ENCODE measurements around the gene MYH8.

MYH8 gene

GRCh38 chr17:10421900-10422542 lies at the start of gene MYH8:
Gene MYH8, minus strand, starts transcription at chr17:10421950. Its CDS starts 1,723 bp downstream, at chr17:10420227.
- DNase-seq, result no peak

- DNase-seq, result no peak
Observed at GRCh38 chr17:10469459-10469858, 47.7 kb upstream of the MYH8 start, which contains the start of gene MYH4. Gene MYH4, minus strand, starts transcription at chr17:10469559. Its CDS starts 2,814 bp downstream, at chr17:10466745.

DNA sequence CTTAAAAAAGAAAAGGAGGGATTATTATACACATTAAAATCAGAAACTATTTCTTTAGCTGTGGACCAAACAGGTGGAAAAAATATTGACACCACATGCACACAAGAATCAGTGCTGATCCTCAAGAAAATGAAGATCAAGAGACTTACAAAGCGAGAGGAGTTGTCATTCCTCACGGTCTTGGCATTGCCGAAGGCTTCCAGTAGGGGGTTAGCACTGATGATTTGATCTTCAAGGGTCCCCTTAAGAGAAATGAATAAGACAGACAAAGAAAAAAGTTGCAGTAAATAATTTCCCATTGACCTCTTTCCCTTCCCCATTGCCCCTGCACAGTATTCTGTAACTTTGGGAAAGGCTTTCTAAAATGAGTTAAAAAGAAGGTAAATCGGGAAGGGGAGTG lies 41.7 kb upstream of the MYH8 start:
- no peak for DNase-seq

GRCh38 chr17:10460062-10460461 lies 38.3 kb upstream of the MYH8 start:
- no peak for DNase-seq

- DNase-seq, result no peak
Observed at GRCh38 chr17:10458701-10459100, 37.0 kb upstream of the MYH8 start.

DNA sequence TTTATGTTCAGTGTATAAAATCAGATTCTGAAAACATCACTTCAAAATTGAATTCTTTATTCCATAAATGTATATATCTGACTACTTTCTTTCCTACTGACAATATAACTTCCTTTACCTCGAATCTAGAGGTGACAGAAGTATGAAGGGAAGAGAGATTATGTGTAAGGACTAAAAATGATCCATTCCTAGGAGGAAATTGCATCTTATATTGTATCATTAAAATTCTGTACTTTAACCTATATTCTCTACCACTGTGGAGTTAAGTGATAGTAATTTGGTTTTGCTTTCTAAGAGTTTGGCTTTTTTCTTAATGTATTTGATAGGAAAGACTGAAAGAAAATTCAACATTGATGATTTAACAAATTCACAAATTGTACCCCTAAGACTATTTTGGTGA lies 36.2 kb upstream of the MYH8 start:
- no peak for DNase-seq

- no peak for DNase-seq
Observed at GRCh38 chr17:10447026-10447931, 25.5 kb upstream of the MYH8 start.

GRCh38 chr17:10439816-10440215 lies 18.1 kb upstream of the MYH8 start:
- no peak for DNase-seq

DNA sequence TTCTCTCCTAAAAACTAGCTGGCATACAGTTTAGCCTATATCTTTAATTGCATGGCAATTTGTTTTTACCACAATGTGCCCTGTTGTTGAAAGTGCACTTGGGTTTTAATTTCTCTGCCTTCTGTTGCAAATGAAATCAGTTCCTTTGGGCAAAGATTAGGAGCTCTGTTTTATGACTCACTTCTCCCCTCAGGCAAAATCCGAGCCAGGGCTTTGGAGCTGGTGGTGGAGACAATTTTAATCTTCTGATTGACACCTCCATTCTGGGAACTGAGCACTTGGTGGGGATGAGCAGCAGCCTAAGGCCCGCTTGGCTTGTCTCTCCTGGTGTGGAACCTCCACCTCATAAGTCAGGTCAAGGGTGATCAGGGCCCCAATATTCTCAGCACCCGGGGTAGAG lies 13.3 kb upstream of the MYH8 start:
- DNase-seq, result no peak

GRCh38 chr17:10429421-10430045 lies 7.8 kb upstream of the MYH8 start:
- no peak for DNase-seq

GRCh38 chr17:10428781-10429180 lies 7.0 kb upstream of the MYH8 start:
- DNase-seq, result no peak

DNA sequence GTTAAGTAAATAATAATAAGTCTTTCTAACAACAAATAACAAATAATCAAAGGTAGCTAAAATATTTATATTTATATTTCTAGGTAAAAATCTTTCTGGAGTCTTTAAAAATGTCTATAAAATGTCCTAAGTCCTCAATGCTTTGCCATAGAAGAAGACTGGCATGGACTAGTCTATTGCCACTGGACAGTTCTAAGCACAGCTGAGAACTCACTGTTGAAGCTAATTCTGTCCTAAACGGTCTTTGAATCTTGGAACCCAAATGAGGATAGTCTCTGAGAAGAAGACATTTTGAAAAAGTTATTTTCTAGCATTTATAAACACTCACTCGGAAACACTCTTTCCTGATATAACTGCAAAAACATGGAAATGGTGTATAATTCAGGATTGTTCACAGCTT lies 539 bp downstream of the MYH8 start:
- DNase-seq, result no peak

DNA sequence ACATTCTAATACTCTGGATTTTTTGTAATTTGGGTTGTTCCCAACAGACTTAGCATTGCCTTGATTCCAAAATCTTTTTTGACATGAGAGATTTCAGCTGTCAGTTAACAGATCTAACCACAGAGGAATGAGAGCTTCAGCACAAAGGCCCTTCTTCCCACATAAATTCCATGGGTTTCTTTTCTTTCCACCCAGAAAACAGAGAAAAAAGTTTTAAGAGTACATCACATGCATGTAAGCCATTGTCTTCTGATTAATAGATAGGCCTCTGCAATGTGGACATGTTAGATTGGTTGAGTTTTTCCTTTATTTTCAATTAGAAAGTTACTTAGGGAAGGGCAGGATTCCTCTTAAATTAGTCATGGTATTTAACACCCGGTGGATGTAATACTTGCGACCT lies 939 bp downstream of the MYH8 start:
- no peak for DNase-seq

DNA sequence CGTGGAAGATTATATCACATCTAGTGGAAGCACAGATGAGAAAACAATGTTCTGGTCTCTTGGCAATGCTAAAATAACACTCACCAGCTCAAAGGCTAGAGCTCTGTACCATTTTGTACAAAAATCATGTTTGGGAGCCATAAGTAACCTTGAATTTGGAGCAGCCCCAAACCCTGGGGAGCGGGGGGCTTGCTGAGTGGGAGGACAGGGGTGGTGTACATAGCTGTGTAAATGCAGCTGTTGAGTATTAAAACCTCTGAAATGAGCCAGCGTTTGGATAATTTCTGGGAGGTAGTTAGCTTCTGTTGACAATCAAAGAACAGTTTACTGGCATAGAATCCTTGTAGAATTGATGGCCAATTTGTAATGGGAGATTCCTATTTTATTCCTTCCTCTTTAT lies 4.3 kb downstream of the MYH8 start:
- no peak for DNase-seq

DNA sequence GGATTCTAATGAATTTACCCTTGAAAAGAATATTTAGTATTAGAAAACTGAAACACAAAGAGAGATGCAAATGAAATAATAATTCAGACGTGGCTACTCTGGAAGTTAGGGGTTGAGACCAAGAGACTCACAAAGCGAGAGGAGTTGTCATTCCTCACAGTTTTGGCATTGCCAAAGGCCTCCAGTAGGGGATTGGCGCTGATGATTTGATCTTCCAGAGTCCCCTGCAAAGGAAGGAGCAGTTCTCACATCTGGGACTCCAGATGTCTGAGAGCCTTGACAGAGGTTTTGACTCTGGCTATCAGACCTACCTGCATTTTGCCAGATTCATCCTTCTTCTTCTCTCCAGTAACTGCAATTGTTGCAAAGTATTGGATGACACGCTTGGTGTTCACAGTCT lies 6.6 kb downstream of the MYH8 start:
- DNase-seq, result no peak

DNA sequence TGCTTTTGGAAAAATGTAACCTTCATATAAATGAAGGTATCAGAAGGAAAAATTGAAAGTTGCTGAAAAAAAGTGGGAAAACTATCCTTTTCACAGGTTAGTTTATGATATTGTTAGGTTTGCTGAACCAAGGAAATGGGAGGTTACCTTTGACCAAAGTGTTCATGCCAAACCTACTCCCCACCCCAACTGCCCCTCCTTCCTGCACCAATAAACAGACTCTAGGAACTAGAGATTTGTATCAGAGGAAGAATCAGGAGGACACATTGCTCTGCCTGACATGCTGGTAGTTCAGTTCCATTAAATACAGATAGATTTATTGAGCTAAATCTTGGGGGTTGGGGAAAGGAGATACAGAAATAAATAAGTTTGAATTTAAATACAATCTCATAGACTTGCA lies 18.2 kb downstream of the MYH8 start:
- DNase-seq, result no peak

DNA sequence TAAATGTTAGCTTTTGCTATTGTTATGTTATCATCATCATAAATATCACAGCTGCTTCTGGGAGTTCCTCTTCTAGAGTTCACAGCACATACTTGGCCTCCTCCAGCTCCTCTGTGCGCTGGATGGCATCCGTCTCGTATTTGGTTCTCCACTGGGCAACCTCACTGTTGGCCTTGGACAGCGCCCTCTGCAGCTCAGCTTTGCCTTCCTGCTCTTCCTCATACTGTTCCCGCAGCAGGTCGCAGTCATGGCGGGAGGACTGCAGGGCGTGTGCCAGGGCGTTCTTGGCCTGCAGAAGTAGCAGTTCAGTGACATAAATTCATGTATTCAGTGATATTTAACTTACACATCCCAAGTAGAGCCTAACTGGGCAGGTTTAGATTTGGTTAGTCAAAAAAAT lies 23.4 kb downstream of the MYH8 start:
- DNase-seq, result no peak

DNA sequence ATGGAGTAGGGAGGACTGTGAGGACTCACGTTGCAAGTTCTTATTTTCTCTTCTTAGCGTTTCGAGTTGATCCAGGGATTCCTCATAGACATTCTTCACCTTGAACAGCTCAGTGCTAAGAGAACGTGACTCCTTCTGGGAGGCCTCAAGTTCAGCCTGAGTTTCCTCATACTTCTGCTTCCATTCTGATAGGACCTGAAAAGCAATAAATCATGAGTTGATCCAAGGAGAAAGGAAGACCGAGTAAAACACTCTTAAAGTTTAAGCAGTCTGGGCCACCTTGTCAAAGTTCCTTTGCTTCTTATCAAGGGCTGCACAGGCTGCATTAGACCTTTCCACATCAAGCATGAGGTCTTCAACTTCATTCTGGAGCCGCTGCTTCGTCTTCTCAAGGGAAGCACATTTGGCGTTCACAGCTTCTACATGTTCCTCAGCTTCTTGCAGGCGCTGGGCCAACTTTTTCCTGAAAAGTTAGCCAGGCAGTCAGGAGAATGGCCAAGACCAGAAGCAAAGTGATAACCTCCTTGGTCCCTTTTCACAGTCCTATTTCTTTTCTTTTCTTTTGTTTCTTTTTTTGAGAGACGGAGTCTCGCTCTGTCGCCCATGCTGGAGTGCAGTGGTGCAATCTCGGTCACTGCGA lies 25.1 kb downstream of the MYH8 start:
- DNase-seq, result no peak

GRCh38 chr17:10394201-10394887 lies 27.4 kb downstream of the MYH8 start:
- no peak for DNase-seq

DNA sequence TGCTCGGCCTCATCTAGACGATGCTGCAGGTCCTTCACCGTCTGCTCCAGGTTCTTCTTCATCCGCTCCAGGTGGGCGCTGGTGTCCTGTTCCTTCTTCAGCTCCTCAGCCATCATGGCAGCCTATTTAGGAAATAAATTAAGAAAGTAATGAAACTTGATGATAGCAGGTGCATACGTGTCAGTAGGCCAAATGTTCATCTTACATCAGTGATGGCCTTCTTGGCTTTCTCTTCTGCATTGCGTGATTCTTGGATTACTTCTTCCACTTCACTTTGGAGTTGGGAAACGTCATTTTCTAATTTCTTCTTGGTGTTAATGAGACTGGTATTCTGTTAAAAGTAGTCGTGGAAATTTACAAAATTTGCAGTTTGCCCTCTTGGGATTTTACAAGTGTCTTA lies 28.9 kb downstream of the MYH8 start:
- no peak for DNase-seq

DNA sequence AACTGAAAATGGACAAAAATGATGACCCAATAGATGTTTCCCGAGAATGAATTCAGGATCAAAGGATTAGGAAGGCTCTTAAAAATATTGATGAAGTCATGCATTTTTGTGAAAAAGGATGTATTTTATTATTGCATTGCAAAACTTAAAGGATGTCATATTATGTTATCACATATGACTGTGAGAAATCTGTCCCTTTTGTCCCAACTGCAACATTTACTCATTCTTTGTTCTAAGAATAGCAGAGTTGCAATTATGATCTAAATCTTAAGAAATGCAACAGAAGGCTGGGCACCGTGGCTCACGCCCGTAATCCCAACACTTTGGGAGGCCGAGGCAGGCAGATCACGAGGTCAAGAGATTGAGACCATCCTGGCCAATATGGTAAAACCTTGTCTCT lies 35.9 kb downstream of the MYH8 start:
- no peak for DNase-seq

GRCh38 chr17:10384175-10384574 lies 37.6 kb downstream of the MYH8 start:
- no peak for DNase-seq

Measured in CD4-positive, alpha-beta T cell treated with Interleukin-4 for 1 hour (primary cell).